Ishikawa (cell line): ENCODE results near the gene TRIM69.

ENCODE experiments used
- FOXM1 ChIP-seq: IDR thresholded peaks from 2 replicates; pipeline ENCODE4 v1.6.1; 2012; ENCODE audit warnings: low read depth, borderline replicate concordance
- NFIC ChIP-seq: IDR thresholded peaks from 2 replicates; pipeline ENCODE4 v1.6.1; 2012
- REST ChIP-seq: IDR thresholded peaks from 2 replicates; pipeline ENCODE4 v1.6.1; 2012; ENCODE audit warnings: low read depth, mild to moderate bottlenecking
- TAF1 ChIP-seq: IDR thresholded peaks from 2 replicates; pipeline ENCODE4 v1.6.1; 2012; ENCODE audit warnings: low read depth, mild to moderate bottlenecking
- ZBTB7A ChIP-seq: IDR thresholded peaks from 2 replicates; pipeline ENCODE4 v1.6.1; 2012; ENCODE audit warnings: low read depth

- TF ChIP-seq ZBTB7A (no peak), NFIC (no peak), TAF1 (no peak), FOXM1 (no peak), REST (no peak)
Observed at GRCh38 chr15:44697014-44697413, 39.3 kb upstream of the TRIM69 start.
